Stimulated activated CD4-positive, alpha-beta T cell treated with anti-CD3 and anti-CD28 coated beads, Interleukin-1b, Interleukin-23, amount 100 ng/mL, for 48 hours (primary cell): ENCODE measurements around the gene CCDC85B.

Source experiments
- DNase-seq: peaks from one replicate; pipeline ENCODE4 v3.0.0-alpha.2; 2020

CCDC85B gene

DNA sequence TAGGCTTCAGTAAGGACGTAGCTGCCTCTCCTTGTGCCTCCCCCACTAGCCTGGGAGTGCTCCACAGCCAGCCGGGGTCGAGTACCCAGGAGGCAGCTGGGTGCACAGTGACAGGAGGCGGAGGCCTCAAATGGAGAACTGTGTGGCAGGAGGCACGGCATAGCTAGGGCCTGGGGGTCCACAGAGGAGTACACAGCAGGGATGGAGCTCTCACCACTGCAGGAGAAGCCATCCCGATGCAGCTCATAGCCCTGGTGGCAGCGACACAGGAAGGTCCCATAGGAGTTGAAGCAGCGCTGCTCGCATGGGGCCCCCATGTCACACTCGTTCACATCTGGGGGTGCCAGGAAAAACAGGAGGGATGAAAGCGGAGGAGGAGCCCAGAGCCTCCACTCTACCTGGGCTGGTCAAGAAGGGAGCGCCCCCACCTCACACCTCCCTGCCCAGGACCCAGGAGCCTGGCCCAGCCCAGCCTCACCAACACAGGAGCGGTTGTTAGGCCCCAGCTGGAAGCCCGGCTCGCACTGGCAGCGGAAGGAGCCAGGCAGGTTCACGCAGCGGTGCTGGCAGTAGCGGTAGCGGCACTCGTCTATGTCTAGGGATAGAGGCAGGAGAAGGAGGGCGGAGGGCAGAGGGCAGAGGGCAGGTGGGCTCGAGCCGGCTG lies 20.7 kb upstream of the CCDC85B start:
- no peak for DNase-seq

GRCh38 chr11:65870307-65870658 lies 20.2 kb upstream of the CCDC85B start:
- no peak for DNase-seq

DNA sequence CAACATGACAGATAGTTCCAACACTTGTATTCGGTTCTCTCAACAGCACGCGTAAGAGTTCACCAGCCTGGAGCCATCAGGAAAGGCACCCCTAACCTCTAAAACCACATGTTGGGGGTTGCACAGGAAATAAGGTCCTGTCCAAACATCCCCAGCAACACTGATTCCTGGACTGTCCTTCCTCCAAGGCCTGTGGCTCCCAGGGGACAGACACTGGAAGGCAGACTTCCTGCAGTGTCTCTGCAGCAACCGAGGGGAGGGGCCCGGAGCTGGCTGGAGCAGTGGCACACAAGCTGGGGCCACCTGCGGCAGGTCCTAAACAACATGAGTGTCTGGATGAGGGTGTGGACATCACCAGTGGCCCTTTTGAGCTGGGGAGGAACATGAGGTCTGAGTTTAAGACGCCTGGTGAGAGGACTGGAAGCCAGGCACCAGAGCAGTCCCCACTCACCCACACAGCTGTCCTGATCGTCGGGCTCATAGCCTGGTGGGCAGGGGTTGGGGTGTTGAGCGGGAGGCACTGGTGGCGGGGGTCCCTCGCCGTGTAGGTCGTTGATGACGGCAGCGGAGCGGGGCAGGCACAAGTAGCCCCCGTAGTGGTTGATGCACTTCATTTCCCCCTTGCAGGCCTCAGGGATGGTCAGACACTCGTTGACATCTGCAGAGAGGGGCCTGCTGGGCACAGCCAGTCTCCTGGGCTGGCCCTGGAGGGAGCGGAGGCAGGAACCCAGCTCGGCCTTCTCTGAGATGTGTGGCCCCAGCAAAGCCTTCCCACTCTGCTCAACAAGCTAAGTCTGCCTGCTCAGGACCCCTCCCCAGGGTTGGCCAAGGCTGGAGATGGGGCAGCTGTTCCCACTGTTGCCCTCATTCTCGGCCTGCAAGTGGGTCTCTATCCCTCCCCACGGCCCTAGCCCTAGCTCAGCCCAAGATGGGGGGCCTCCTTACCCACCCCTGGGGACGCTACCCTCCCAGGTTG lies 19.5 kb upstream of the CCDC85B start:
- no peak for DNase-seq

- DNase-seq = no peak
These were observed 18.5 kb upstream of the CCDC85B start for GRCh38 chr11:65871811-65872548.

GRCh38 chr11:65872586-65873317 lies 17.7 kb upstream of the CCDC85B start, which contains the start of gene EFEMP2:
Gene EFEMP2, minus strand, starts transcription at chr11:65872800. Its CDS starts 446 bp downstream, at chr11:65872354.
- DNase-seq = no peak

GRCh38 chr11:65873318-65874156 lies 16.9 kb upstream of the CCDC85B start:
- peak; percentile 95 for DNase-seq

- DNase-seq = no peak
These were observed 10.9 kb upstream of the CCDC85B start, which contains the start of gene CTSW for GRCh38 chr11:65879617-65880016. Gene CTSW, plus strand, starts transcription at chr11:65879837. Its CDS starts 18 bp downstream, at chr11:65879855.

GRCh38 chr11:65880027-65880426 lies 10.4 kb upstream of the CCDC85B start:
- no peak for DNase-seq

- no peak for DNase-seq
These were observed 9.5 kb upstream of the CCDC85B start for GRCh38 chr11:65880844-65881421.

DNA sequence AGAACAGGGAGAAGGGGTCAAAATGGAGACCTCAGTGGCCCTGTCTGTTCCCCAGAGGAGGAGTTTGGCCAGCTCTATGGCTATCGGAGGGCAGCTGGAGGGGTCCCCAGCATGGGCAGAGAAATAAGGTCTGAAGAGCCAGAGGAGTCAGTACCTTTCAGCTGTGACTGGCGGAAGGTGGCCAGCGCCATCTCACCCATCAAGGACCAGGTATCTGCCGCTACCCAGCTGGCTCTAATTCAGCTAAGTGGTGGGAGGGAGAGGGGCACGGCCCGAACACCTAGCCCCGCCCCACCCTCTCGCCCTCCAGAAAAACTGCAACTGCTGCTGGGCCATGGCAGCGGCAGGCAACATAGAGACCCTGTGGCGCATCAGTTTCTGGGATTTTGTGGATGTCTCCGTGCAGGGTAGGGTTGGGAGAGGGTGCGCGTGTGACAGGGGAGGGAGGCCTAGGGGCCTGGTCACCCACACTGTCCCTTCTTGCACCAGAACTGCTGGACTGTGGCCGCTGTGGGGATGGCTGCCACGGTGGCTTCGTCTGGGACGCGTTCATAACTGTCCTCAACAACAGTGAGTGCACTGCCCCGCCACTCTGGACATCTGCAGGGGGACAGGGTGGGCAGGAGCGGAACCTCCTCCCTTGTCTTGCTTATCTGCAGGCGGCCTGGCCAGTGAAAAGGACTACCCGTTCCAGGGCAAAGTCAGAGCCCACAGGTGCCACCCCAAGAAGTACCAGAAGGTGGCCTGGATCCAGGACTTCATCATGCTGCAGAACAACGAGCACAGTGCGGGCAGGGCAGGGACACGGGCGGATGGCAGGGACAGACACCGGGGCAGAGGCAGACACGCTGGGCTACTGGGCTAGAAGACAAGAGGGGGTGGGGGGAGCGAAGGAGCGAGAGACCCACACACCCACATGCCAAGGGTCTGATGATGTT lies 8.1 kb upstream of the CCDC85B start:
- peak; percentile 1 for DNase-seq

GRCh38 chr11:65883058-65883761 lies 7.3 kb upstream of the CCDC85B start:
- peak; percentile 1 for DNase-seq

- peak; percentile 1 for DNase-seq
These were observed 6.4 kb upstream of the CCDC85B start for GRCh38 chr11:65883786-65884715.

DNA sequence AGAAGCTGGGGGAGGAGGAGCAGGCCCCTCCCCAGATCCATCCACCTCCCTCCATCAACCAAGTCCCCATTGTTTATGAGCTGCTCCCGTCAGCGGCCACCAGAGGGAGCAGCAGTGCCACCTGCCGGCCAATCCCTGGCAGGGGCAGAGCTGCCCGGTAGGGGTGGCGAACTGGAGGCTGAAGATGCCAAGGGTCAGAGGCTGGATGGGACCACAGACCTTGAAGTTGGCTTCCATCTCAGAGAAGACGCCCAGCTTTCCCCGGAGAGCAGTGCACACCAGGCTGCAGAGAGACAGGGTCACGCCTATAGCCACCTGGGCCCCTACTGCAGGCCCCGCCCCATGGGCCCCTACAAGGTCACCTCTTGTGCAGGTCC lies 5.8 kb upstream of the CCDC85B start:
- DNase-seq = peak; percentile 81

- peak; percentile 1 for DNase-seq
These were observed 5.2 kb upstream of the CCDC85B start for GRCh38 chr11:65885231-65885630.

GRCh38 chr11:65885808-65886536 lies 4.5 kb upstream of the CCDC85B start:
- peak; percentile 0 for DNase-seq

- peak; percentile 0 for DNase-seq
These were observed 3.4 kb upstream of the CCDC85B start for GRCh38 chr11:65886826-65887722.
